ENCODE data around the gene ROPN1.
"Not testable (repeated sequence)": the region's sequence is repeated elsewhere in the genome, so short reads cannot be mapped to it uniquely, and the experiment has no call there.

ROPN1 gene

DNA sequence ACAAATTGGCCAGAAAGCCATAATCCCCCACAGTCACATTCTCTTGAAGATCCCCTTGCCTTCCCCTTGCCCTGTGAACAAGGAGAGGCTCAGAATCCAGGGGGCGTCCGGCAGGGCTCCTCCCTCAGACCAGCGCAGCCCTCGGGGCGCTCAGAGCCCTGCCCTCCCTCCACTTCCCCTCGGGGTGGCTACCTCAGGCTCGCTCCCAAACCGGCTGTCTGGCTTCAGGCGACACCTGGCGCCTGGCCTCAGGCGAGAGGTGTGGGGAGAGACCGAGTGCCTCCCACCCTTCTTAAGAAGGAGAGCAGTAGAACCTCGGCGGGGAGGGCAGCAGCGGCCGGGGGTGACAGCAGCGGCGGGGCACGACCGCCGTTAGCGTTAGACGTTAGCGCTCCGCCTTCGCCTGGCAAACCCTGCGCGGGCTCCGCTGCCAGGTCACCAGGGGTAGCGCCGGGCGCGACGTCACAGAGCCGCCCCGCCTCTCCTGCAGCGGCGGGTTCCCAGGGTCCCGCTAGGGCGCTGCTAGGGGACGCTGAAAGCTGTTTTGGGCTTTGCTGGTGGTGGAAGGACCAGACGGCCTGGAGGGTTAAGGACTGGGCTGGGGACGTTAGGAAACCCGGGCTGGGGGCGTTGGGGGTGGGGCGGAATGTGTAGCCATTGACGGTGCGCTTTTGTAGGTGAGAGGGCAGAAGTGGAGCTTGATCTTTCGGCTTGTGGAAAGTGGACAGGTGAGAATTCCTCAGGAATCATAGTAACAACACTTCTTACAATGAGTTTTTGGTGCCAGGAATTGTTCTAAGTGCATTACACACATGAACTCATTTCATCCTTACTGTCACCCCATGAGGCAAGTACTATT lies at the start of gene ROPN1:
Gene ROPN1, minus strand, starts transcription at position 395 of the 859 bp plus-strand sequence. CDS start 11,643 bp downstream, outside the sequence.
- DNase-seq (ENCODE audit: low read depth in 2 of 2) = not testable (repeated sequence)

DNA sequence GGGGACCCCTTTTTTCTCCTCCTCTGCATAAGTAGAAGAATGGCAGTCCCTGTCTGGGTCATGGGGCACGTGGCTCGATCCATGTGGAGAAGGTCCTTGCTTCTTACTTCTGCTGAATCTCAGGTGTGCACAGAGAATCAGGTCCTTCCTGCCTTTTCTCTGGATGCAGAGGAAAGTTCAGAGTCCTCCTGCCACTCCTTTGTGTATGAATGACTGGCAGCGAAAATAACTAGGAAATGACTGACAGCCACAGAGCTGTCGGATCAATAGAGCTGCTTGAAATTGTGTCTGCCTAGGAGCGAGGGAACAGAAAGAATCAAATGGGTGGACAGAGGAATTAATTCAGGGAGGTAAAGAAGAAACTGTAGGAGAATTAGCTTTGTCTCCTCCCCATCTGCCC lies 49.6 kb upstream of the ROPN1 start:
- DNase-seq (ENCODE audit: low read depth in 2 of 2) = no peak

DNA sequence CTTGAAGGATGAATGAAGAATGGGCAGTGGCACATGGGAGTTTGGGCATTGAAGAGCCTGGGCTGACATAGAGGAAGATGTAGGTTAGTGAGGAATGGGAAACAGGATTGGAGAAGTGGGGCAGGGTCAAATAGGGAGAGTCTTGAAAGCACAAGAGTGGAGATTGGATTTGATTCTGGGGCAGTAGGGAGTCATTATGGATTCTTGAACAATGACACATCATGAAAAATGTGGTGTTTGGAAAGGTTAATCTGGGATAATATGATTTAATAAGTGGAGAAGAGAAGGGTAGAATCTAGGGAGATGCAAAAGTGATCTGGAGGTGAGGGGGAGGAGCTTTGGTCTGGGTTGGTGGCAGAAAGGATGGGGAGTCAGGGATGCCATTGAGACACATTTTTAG lies 45.4 kb upstream of the ROPN1 start:
- no peak for DNase-seq (ENCODE audit: low read depth in 2 of 2)

DNA sequence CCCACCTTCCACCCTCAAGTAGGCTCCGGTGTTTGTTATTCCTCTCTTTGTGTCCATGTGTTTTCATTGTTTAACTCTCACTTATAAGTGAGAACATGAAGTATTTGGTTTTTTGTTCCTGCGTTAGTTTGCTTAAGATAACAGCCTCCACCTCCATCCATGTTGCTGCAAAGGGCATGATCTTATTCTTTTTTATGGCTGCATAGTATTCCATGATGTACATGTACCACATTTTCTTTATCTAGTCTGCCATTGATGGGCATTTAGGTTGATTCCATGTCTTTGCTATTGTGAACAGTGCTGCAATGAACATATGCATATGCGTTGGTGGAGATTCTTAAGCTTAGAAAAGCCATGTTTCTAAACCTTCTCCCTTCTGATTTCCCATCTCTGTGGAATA lies 44.3 kb upstream of the ROPN1 start:
- not testable (repeated sequence) for DNase-seq (ENCODE audit: low read depth in 2 of 2)

DNA sequence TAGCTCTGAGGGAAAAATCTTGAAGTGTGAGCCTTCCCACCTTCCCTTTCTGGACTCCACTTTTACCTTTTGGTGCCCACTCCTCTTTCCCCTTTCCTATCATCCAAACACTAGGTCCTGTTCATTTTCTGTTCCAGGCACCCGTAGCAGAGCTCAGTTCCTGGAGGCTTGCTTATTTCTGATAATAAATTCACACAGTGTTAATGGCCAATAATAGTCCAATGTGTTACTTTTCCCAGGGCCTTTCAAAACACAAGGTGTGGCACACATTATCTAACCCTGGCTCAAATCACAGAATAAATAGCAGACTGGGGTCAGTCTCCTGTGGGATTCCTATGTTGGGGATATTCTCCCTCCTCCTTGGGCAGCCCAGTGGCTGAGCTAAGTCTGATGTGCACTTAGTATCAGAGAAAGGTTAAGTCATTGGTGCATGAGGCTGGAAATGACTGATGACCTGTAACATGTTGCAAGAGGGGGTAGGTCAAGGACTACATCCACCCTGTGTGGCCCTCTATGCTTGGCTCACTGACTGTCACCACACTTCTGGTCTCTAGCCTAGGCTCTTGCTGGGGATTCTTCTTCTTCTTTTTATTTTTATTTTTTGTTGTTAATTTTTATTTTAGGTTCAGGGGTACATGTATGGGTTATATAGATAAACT lies 43.7 kb upstream of the ROPN1 start:
- DNase-seq (ENCODE audit: low read depth in 2 of 2) = no peak

DNA sequence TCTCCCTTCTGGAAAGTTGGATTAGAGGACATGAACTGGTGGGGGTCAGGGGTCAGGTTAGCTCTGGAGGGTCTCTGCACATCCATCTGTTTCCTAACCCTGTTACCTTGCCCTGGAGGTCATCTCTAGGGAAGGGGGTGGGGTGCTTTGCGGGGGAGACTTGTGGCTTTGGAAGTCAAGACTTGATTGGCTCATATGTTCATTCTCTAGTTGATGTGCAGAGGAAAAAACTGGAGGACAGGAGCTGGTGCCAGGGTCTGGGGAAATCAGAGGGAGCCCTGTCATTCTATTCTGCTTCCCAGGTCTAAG lies 42.9 kb upstream of the ROPN1 start:
- DNase-seq (ENCODE audit: low read depth in 2 of 2) = no peak

DNA sequence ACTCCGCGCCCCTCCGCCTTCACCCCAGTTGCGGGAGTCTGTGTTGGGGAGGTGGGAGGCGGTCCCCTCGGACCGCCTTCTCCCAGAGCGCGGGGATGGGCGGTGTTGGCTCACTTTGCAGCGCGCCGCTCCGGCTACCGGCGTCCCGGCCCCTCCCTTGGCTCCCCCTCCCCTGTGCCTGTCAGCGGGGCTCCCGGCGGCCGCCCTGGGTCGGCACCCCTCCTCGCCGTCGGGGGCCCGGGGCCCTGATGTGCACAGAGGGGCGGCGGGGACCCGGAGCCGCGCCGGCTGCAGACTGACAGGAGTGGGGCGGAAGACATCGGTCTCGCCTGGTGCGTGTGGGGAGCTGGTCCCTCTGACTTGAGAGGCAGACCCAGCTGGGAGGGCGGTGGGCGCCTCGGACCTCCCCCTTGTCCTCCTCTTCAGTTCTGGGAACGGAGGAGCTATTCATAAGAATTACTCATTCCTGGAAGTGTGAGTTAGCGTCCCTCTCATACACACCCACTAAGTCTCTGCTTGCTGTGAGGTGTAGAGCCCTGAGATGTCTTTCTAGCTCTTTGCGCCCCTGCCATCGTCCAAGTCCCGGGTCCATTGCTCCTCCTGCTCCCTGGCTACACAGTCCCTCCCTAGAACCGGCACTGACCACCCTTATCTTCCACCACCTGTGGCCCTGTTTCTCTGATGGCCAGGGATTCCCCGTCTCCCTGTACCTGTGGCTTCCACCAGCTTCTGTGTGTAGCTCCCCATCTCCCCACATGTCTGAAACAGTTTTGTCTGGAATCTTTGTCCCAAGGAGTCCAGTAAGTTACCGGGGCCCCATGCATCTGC lies 42.3 kb upstream of the ROPN1 start:
- peak in 1 of 2 experiments; percentile 7 for DNase-seq (ENCODE audit: low read depth in 2 of 2)

DNA sequence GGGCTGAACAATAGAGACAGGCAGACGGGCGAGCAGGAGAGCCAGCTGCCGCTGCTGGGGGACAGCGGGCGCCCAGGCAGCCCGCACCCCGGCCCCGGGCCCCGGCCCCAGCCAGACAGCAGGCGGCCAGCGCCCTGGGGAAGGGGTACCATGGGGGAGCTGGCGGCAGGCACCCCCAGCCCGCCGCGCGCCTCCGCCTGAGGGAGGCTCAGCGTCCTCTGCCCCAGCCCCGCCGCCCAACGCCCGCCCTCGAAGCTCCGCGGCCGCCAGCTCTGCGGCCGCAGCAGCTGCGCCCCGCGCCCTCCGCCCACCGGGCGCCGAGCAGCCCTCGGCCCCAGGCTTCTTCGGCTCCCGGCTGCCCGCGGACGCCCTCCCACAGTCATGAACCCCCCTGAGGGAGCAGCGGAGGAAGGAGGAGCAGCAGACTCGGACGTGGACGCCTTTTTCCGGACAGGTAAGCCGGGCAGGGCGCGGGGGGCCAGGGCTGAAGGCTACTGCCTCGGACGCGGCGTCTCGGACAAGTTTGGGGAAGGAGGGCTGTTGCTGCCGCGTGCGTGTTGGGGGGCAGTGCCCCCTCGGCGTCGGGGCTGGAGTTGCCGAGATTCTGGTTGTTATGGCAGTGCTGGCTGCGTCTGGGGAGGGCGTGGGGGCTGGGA lies 41.6 kb upstream of the ROPN1 start, which contains the start of gene KALRN:
Gene KALRN, plus strand, starts transcription at position 10 of the 656 bp plus-strand sequence.
- DNase-seq (ENCODE audit: low read depth in 2 of 2) = no peak

DNA sequence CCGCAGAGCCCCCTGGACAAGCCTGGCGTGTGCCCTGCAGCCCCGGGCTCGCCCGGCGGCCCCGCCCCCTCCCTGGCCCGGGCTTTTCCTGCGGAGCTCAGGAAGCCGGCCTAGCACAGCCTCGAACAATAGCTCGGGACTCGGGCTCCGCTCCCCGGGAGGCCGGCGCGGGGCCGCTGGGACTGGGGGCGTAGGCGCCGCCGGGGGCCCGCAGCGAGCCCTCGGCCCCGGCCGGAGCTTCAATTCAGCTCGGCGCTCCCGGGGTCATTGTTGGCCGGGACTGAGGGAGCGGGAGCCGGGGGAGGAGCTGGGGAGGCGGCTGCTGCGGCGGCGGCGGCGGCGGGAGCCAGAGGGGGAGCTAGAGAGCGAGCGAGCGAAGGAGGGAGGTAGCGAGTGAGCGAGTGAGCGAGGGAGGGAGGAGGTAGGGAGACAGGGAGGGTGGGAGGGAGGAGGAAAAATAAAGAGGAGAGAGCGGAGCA lies 41.0 kb upstream of the ROPN1 start:
- peak; percentile 71 for DNase-seq (ENCODE audit: low read depth in 2 of 2)

DNA sequence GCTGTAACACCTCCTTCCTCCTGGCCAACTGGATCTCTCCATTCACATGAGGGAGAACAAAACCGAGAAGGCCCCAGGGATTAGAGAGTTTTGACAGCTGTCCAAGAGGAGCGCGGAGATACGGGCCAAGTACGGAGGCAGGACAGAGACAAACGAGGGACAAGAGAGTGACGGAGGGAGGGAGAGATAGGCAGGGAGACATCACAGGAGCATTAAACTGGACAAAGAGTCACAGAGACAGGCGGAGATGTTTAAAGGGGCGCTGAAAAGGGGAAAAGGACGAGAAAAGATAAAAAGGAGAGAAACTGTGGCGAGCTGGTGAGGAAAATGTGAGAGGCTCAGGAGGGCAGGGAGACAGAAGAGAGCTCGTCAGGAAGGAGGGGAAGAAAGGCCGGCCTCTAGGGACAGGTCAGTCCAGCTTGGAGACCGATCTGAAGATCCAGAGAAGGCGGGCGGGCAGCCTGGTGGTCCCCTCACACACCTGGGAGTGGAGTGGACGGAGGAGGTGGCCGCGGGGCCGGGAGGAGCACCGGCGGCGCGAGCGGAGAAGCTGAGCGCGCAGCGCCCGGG lies 40.5 kb upstream of the ROPN1 start:
- DNase-seq (ENCODE audit: low read depth in 2 of 2) = no peak

DNA sequence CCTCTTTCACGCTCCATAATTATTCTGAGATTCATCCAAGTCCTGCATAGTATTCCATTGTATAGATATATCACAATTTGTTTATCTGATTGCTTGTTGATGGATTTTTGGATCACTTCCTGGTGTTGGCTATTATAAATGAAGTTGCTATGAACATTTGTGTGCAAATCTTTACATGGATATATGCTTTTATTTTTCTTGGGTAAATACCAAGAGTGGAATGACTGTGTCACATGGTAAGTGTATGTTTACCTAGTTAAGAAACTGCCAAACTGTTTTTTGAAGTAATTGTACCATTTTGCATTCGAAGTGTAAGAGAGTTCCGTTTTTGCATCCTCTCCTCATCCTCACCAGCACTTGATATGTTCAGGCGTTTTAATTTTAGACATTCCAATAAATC lies 34.6 kb upstream of the ROPN1 start:
- DNase-seq (ENCODE audit: low read depth in 2 of 2) = no peak

DNA sequence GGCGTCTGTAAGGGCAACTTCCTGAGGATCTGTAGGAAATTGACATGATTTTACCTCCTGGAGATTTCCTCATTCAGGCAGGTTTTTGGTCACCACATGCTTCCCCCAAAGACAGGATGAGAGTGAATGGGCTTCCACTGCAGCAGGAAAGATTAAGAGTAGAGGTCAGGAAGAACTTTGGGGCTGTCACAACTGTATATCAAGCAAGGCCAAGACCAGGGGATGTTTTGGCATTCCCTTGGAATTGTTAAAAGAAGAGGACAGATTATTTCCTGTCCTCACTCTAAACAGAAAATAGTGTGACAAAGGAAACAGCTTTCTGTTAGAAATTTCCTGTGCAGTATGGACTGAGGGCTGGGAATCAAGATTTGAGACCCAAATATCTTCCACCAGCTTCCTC lies 31.6 kb upstream of the ROPN1 start:
- not testable (repeated sequence) for DNase-seq (ENCODE audit: low read depth in 2 of 2)

DNA sequence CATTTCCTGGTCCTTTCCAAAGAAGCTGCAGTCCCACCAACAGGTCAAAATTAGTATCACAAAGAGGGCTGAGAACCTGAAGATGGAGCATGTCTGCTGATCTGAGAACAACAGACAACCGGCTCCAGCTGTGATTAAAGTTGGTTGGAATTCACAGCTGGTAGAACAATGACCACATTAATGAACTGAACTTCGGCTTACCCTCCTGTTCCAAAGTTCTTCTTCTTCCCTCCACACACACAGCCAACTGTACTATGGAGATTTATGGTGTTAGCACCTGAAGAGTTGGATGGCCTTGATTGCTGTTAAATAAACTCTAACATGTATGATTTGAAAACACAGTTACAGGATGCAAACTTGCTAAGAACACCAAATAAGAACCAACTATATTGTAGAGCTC lies 27.4 kb upstream of the ROPN1 start:
- DNase-seq (ENCODE audit: low read depth in 2 of 2) = no peak

DNA sequence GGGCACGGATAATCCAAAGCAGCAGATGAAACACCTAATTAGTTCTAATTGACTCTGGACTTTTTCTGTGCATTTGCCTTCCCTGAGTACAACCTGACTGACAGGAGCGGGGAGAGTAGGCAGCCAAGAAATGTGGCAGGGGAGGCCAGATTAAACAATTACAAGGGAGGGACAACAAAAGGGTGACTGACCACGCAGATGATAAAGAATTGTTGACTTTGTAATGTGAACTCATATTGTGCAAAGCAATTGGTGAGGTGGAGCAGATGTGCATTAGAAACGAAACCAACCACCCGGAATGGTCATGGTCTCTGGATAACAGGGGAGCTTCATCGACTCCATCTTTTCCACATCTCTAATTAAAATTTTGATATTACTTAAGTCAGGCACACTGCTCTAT lies 25.6 kb upstream of the ROPN1 start:
- DNase-seq (ENCODE audit: low read depth in 2 of 2) = not testable (repeated sequence)

DNA sequence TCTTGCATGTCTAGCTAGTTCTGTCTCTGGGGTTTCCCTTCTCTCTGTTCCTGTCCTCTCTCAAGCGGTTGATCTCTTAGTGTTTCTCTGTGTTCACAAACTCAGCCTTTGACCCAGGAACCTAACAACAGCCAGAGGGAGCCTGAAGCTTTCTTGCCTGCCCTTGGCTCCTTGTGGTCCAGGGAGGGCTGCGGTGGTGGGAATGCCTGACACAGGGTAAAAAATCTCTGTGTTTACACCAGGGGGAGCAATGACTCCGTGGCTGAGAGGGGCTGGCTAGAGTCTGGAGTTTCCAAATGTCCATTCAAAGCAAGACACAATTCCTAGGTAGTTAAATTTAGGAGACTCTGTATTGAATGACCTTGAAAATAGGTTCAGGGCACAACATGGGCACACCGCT lies 24.6 kb upstream of the ROPN1 start:
- DNase-seq (ENCODE audit: low read depth in 2 of 2) = not testable (repeated sequence)

DNA sequence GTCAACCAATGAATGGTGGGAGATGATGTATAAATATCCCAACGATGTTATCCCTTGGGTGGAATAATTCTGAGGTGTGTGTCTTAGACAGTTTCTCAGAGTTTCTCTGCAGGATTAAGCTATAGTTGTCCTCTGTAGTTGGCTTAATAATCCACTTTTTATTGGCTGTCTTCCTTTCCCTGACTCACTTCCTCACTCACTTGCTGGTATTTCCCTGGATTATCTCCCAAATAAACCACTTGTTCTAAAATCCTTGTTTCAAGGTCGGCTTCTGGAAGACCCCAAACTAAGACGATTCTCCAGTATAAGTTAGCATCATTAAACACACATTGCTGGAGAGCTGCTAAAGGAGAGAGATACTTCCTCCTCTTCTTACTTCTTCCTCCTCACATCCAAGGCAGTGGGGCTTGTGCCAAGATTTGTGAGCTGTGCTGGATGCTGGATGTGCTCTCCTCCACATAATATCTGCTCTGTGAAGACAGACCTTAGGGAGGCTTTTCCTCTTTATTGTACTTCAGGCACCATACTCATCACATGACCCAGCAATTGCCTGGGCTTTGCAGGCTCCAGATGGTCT lies 22.5 kb upstream of the ROPN1 start:
- DNase-seq (ENCODE audit: low read depth in 2 of 2) = no peak

DNA sequence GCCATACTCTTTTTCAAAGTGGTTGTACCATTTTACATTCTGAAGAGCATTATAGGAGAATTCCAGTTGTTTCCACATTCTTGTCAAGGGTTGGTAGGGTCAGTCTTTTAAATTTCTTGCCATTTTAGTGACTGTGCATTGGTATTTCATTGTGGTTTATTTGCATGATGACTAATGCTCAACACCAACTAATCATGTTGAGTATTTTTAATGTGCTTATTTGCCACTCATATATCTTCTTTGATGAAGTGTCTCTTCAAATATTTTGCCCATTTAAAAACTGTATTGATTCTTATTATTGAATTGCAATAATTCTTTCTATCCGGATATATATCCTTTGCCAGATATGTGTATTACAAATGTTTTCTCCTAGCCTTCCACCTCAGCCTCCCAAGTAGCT lies 16.4 kb upstream of the ROPN1 start:
- DNase-seq (ENCODE audit: low read depth in 2 of 2) = not testable (repeated sequence)

DNA sequence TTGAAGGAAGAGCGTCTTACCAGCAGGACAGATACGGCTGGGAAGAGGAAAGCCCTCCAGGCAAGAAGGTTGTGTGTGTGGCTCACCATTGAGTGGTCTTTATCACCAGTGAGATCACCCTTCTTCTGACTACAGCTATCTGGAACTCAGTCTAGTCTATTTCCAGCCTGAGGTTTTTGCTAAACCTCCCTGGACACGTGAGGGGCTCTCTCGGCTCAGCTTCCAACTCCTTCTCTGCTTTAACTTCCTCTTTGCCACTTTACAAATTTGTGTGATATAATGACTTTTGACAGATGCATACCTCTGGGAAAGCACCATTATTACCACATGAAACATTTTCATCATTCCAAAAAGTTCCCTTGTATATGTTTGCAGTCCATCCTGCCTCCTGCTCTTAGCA lies 15.3 kb upstream of the ROPN1 start:
- no peak for DNase-seq (ENCODE audit: low read depth in 2 of 2)

DNA sequence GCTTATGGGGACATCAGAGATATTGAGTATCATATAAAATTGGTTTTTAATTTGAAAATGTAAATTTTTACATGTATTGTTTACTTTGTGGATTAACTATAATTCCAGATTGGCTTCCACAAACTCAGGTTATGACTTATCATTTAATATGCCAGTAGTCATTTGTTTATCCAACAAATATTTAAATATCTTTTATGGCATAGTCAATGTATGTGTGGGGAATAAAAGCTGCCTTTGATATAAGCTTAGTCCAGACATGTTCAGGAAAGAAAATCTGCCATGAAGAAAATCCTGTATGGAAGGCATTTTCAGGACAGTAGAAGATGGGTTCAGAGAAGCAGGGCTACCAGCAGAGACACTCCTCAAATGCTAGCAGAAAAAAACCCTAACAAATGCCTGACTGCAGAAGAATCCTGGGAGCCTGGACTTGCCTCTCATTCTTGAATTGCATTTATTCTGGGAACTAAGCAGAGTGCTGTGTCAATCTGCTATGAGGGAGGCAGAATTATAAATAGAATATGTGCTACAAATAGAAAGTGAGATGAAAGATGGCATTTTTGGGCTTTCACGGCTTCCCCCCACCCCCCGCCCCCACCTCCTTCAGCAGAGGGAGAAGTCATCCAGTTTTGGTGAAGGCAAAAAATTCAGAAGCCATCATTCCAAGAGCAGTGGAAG lies 10.6 kb upstream of the ROPN1 start:
- DNase-seq (ENCODE audit: low read depth in 2 of 2) = not testable (repeated sequence)

DNA sequence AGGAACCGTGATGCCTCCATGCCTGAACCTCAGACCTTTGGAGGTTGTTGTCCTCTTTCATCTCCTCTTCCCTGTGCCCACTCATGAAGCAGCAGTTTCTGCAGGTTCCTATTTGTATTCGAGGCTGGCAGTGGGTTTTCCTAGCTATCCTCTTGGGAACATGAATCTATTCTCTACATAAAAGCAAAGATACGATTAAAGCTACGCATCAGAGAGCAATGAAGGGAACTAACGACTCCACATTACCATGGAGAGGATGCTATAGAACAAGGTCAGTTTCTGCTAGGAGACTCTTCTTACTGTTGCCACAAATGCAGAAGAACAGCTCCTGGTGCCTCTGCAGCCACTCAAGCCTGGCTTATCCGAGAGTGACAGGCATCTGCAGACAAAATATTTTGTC lies 9.4 kb upstream of the ROPN1 start:
- not testable (repeated sequence) for DNase-seq (ENCODE audit: low read depth in 2 of 2)

Measured in fibroblast of skin of left quadriceps (primary cell).